HepG2 (cell line): ENCODE measurements around the gene ABCG8. TPM values are rescaled to one million over a fixed set of nuclear protein-coding genes. Genes with fewer than 3 reads are reported as not detected.

Source experiments
- AKAP8 ChIP-seq: sonication (generic); formaldehyde crosslinking; IDR thresholded peaks from 2 replicates; pipeline ENCODE4 v1.5.1; 2020; ENCODE audit warnings: mild to moderate bottlenecking, missing genetic modification reagents
- ASH2L ChIP-seq: fragments of 300-600, 200-600 bp; sonication (generic); IDR thresholded peaks from 2 replicates; pipeline ENCODE4 v1.7.0; 2017; ENCODE audit warnings: low read depth, mild to moderate bottlenecking, moderate library complexity, mixed read lengths, low read length; ENCODE audit not compliant: insufficient read length
- CCDC6 ChIP-seq: sonication (generic); formaldehyde crosslinking; IDR thresholded peaks from 2 replicates; pipeline ENCODE4 v1.8.1; 2022; ENCODE audit warnings: mild to moderate bottlenecking, missing genetic modification reagents, moderate library complexity
- CEBPB ChIP-seq: IDR thresholded peaks from 2 replicates; pipeline ENCODE4 v1.6.1; 2011; ENCODE audit warnings: low read depth, low read length, improper control_type of control experiment, borderline replicate concordance
- CHD4 ChIP-seq: fragments of 200-600 bp; sonication (generic); IDR thresholded peaks from 2 replicates; pipeline ENCODE4 v1.7.0; 2017; ENCODE audit warnings: mild to moderate bottlenecking, low read length, borderline replicate concordance
- HHEX ChIP-seq: IDR thresholded peaks from 2 replicates; pipeline ENCODE4 v1.6.1; 2016; ENCODE audit warnings: control low read depth
- HNRNPK ChIP-seq: fragments of 200-400 bp; formaldehyde crosslinking; IDR thresholded peaks from 2 replicates; pipeline ENCODE4 v1.6.1; 2018; ENCODE audit warnings: low read length, low read depth, moderate library complexity, mild to moderate bottlenecking; ENCODE audit not compliant: poor library complexity, severe bottlenecking
- MED8 ChIP-seq: sonication (generic); formaldehyde crosslinking; IDR thresholded peaks from 2 replicates; pipeline ENCODE4 v1.8.1; 2023; ENCODE audit warnings: mild to moderate bottlenecking, missing genetic modification reagents; ENCODE audit not compliant: insufficient replicate concordance
- NCOA1 ChIP-seq: sonication (generic); formaldehyde crosslinking; IDR thresholded peaks from 2 replicates; pipeline ENCODE4 v1.9.0; 2021; ENCODE audit warnings: missing genetic modification reagents
- POGZ ChIP-seq: sonication (generic); formaldehyde crosslinking; IDR thresholded peaks from 2 replicates; pipeline ENCODE4 v1.4.0; 2020; ENCODE audit warnings: mild to moderate bottlenecking, missing genetic modification reagents
- SMC3 ChIP-seq: IDR thresholded peaks from 2 replicates; pipeline ENCODE4 v1.6.1; 2011; ENCODE audit warnings: low read length, improper control_type of control experiment
- SP2 ChIP-seq: sonication (generic); formaldehyde crosslinking; IDR thresholded peaks from 2 replicates; pipeline ENCODE4 v1.5.1; 2020; ENCODE audit warnings: mild to moderate bottlenecking, missing genetic modification reagents
- SRSF1 ChIP-seq: fragments of 200-400 bp; formaldehyde crosslinking; optimal IDR thresholded peaks from 2 replicates; pipeline ENCODE3; 2017; ENCODE audit warnings: mild to moderate bottlenecking, low read depth, low read length, moderate library complexity
- THRA ChIP-seq: sonication (generic); formaldehyde crosslinking; IDR thresholded peaks from 2 replicates; pipeline ENCODE4 v1.4.0; 2020; ENCODE audit warnings: missing genetic modification reagents, borderline replicate concordance
- YEATS2 ChIP-seq: sonication (generic); formaldehyde crosslinking; IDR thresholded peaks from 2 replicates; pipeline ENCODE4 v1.4.0; 2020; ENCODE audit warnings: missing genetic modification reagents, borderline replicate concordance
- ZBTB3 ChIP-seq: sonication (generic); formaldehyde crosslinking; IDR thresholded peaks from 2 replicates; pipeline ENCODE4 v1.4.0; 2020; ENCODE audit warnings: low read depth, mild to moderate bottlenecking, moderate library complexity, missing genetic modification reagents, borderline replicate concordance
- ZMAT3 ChIP-seq: sonication (generic); formaldehyde crosslinking; conservative IDR thresholded peaks from 2 replicates; pipeline ENCODE4 v1.7.0; 2021; ENCODE audit warnings: missing genetic modification reagents
- ZNF260 ChIP-seq: sonication (generic); formaldehyde crosslinking; IDR thresholded peaks from 2 replicates; pipeline ENCODE4 v1.4.0; 2020; ENCODE audit warnings: missing genetic modification reagents, low read depth, mild to moderate bottlenecking, borderline replicate concordance
- ZNF292 ChIP-seq: sonication (generic); formaldehyde crosslinking; IDR thresholded peaks from 2 replicates; pipeline ENCODE4 v1.8.1; 2022; ENCODE audit warnings: mild to moderate bottlenecking, low read depth, missing genetic modification reagents, borderline replicate concordance
- ZNF30 ChIP-seq: sonication (generic); formaldehyde crosslinking; IDR thresholded peaks from 2 replicates; pipeline ENCODE4 v1.5.0; 2020; ENCODE audit warnings: mild to moderate bottlenecking, missing genetic modification reagents
- ZNF350 ChIP-seq: sonication (generic); formaldehyde crosslinking; IDR thresholded peaks from 2 replicates; pipeline ENCODE4 v1.4.0; 2020; ENCODE audit warnings: mild to moderate bottlenecking, low read depth, missing genetic modification reagents, borderline replicate concordance
- ZNF710 ChIP-seq: sonication (generic); formaldehyde crosslinking; IDR thresholded peaks from 2 replicates; pipeline ENCODE4 v1.5.0; 2020; ENCODE audit warnings: mild to moderate bottlenecking, missing genetic modification reagents, borderline replicate concordance
- polyA plus RNA-seq, 8 experiments: library from polyadenylated mRNA; depleted of rRNA in 3 of 8; stranded (reverse) in 7 of 8; unstranded in 1 of 8; fragments of >200 nt; fragmentation: Illumina TruSeq in 4 of 8; extraction: Trizol in 4 of 8; gene quantifications; 2 replicates each; pipeline versions ENCODE4 v1.2.1 to v1.2.3, GENCODE V29; 2011 to 2016; ENCODE audit warnings: low read depth in 4 of 8, missing spikeins in 1 of 8, mixed read lengths in 1 of 8; ENCODE audit not compliant: insufficient read depth in 1 of 8
- total RNA-seq, 5 experiments: library from RNA; depleted of rRNA; stranded (reverse); fragments of >200 nt; fragmentation: Illumina TruSeq; extraction: Trizol; gene quantifications; 2 replicates each; pipeline ENCODE4 v1.2.3, GENCODE V29; 2016; ENCODE audit warnings: low read depth in 1 of 5
- TF ChIP-seq, protein P1 (sequence below): sonication (generic); formaldehyde crosslinking; IDR thresholded peaks from 2 replicates; pipeline ENCODE4 v1.4.0; 2020; ENCODE audit warnings: missing genetic modification reagents

ABCG8 gene
- total and polyA plus RNA-seq, 2 of the 13 experiments (the other 11 are each of a cell fraction or from before 2014, with no cell fraction given) = 8.1 to 8.8 TPM

DNA sequence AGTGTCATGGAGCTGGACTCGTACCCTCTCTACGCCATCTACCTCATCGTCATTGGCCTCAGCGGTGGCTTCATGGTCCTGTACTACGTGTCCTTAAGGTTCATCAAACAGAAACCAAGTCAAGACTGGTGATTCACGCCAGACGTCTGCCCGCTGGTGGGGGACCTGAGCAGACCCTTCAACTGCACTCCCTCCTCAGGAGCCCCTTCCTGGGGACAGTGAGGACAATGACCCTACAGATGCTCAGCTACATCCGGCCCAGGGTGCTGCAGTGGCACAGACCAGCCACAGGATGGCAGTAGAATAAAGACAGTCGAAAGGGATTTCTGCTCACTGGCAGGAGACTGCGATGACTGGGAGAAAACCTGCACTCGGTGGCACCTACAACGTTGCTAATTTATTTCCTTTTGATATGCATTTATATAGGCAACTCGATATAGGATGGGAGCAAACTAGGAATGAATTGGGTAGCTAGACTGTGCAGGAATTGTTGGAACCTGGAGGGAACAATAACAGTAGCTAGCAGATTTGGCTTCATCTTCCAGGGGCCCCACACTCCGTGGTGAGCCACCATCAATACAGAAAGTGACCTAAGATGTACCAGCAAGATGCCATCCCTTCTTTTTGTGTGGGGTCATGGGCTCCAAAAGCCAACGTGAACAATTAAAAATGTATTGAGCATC is 39.2 kb downstream of the ABCG8 start (continued):
- TF ChIP-seq SRSF1 (no peak), HHEX (CRISPR knock-in tag) (no peak; the same call in 1 of the 2 replicates), ZNF292 (no peak), SP2 (CRISPR knock-in tag) (no peak), ZNF710 (CRISPR knock-in tag) (0 out of 2 replicates have a peak, but pooled peaks have one; percentile 24), ZBTB3 (CRISPR knock-in tag) (no peak), ASH2L (no peak), MED8 (no peak), CHD4 (no peak), AKAP8 (no peak), SMC3 (peak; percentile 97), ZNF30 (CRISPR knock-in tag) (no peak), NCOA1 (no peak), THRA (CRISPR knock-in tag) (peak; percentile 76), CCDC6 (CRISPR knock-in tag) (no peak), ZNF350 (CRISPR knock-in tag) (no peak; the same call in 1 of the 2 replicates), ZMAT3 (CRISPR knock-in tag) (no peak), POGZ (CRISPR knock-in tag) (0 out of 2 replicates have a peak, but pooled peaks have one; percentile 21), YEATS2 (CRISPR knock-in tag) (0 out of 2 replicates have a peak, but pooled peaks have one; percentile 16), CEBPB (no peak), HNRNPK (no peak), ZNF260 (CRISPR knock-in tag) (no peak)
- TF ChIP-seq, protein P1, sequence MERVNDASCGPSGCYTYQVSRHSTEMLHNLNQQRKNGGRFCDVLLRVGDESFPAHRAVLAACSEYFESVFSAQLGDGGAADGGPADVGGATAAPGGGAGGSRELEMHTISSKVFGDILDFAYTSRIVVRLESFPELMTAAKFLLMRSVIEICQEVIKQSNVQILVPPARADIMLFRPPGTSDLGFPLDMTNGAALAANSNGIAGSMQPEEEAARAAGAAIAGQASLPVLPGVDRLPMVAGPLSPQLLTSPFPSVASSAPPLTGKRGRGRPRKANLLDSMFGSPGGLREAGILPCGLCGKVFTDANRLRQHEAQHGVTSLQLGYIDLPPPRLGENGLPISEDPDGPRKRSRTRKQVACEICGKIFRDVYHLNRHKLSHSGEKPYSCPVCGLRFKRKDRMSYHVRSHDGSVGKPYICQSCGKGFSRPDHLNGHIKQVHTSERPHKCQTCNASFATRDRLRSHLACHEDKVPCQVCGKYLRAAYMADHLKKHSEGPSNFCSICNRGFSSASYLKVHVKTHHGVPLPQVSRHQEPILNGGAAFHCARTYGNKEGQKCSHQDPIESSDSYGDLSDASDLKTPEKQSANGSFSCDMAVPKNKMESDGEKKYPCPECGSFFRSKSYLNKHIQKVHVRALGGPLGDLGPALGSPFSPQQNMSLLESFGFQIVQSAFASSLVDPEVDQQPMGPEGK (CRISPR knock-in tag) = no peak
